ENCODE measurements around the gene WDR88.
"Not testable (repeated sequence)": the region's sequence is repeated elsewhere in the genome, so short reads cannot be mapped to it uniquely, and the experiment has no call there.

WDR88 gene

GRCh38 chr19:33118643-33119042, 13.3 kb upstream of the WDR88 start:
- no peak for TF ChIP-seq CTCF (IDR thresholded peaks at IDR 0.05; ENCODE audit: low read depth, low read length)
- Histone ChIP-seq H3K27ac (no peak overlapping the region), H3K36me3 (peaks cover 47% of the 10 kb centered on the region), H3K9me3 (ENCODE audit: severe bottlenecking) (no peaks in the 10 kb centered on the region), H3K4me3 (ENCODE audit: low read depth, low read length) (no peak overlapping the region), H3K27me3 (ENCODE audit: insufficient read depth, low read depth, severe bottlenecking) (no peaks in the 10 kb centered on the region)
- DNase-seq = no peak

- DNase-seq = peak; percentile 86
Measured at GRCh38 chr19:33124207-33125098, 7.5 kb upstream of the WDR88 start.

GRCh38 chr19:33125929-33126388, 6.0 kb upstream of the WDR88 start:
- no peak overlapping the region; the same call in 1 of the 2 replicates for H3K27ac ChIP-seq
- no peaks in the 10 kb centered on the region for H3K27me3 ChIP-seq (ENCODE audit: insufficient read depth, low read depth, severe bottlenecking)
- H3K36me3 ChIP-seq = peaks cover 37% of the 10 kb centered on the region
- H3K9me3 ChIP-seq (ENCODE audit: severe bottlenecking) = no peaks in the 10 kb centered on the region
- H3K4me3 ChIP-seq (ENCODE audit: low read depth, low read length) = no peak overlapping the region
- peak; percentile 82 for TF ChIP-seq CTCF (IDR thresholded peaks at IDR 0.05; ENCODE audit: low read depth, low read length)
- DNase-seq = peak; percentile 47

More at GRCh38 chr19:33124207-33125098, 7.5 kb upstream of the WDR88 start:
- no peak overlapping the region for H3K4me3 ChIP-seq (ENCODE audit: low read depth, low read length)
- H3K36me3 ChIP-seq = peaks cover 37% of the 10 kb centered on the region
- H3K27me3 ChIP-seq (ENCODE audit: insufficient read depth, low read depth, severe bottlenecking) = no peaks in the 10 kb centered on the region
- no peaks in the 10 kb centered on the region for H3K9me3 ChIP-seq (ENCODE audit: severe bottlenecking)
- peak overlapping the region; percentile 59 for H3K27ac ChIP-seq
- no peak for TF ChIP-seq CTCF (IDR thresholded peaks at IDR 0.05; ENCODE audit: low read depth, low read length)

- not testable (repeated sequence) for H3K27ac ChIP-seq; H3K9me3 ChIP-seq (ENCODE audit: severe bottlenecking); DNase-seq; H3K4me3 ChIP-seq (ENCODE audit: low read depth, low read length); H3K27me3 ChIP-seq (ENCODE audit: insufficient read depth, low read depth, severe bottlenecking)
- H3K36me3 ChIP-seq = peaks cover 34% of the 10 kb centered on the region
Measured at GRCh38 chr19:33126712-33127111, 5.2 kb upstream of the WDR88 start.

GRCh38 chr19:33129901-33130300, 2.0 kb upstream of the WDR88 start:
- no peaks in the 10 kb centered on the region for H3K9me3 ChIP-seq (ENCODE audit: severe bottlenecking)
- no peaks in the 10 kb centered on the region for H3K27me3 ChIP-seq (ENCODE audit: insufficient read depth, low read depth, severe bottlenecking)
- H3K36me3 ChIP-seq = peaks cover 29% of the 10 kb centered on the region
- DNase-seq = no peak
- H3K27ac ChIP-seq = no peak overlapping the region
- TF ChIP-seq CTCF (IDR thresholded peaks at IDR 0.05; ENCODE audit: low read depth, low read length) = no peak
- H3K4me3 ChIP-seq (ENCODE audit: low read depth, low read length) = no peak overlapping the region

- H3K9me3 ChIP-seq (ENCODE audit: severe bottlenecking) = no peaks in the 10 kb centered on the region
- DNase-seq = no peak
- H3K36me3 ChIP-seq = peaks cover 27% of the 10 kb centered on the region
- H3K27me3 ChIP-seq (ENCODE audit: insufficient read depth, low read depth, severe bottlenecking) = no peaks in the 10 kb centered on the region
- TF ChIP-seq CTCF (IDR thresholded peaks at IDR 0.05; ENCODE audit: low read depth, low read length) = no peak
- H3K4me3 ChIP-seq (ENCODE audit: low read depth, low read length) = no peak overlapping the region
- H3K27ac ChIP-seq = no peak overlapping the region
Measured at GRCh38 chr19:33130433-33130832, 1.5 kb upstream of the WDR88 start.
